A549 (cell line): Measurements from ENCODE around the gene SH3PXD2B.

Experiments used
- CHD2 ChIP-seq: fragments of 150-350 bp; IDR thresholded peaks from 2 replicates; pipeline ENCODE4 v1.6.1; 2014; ENCODE audit warnings: low read length; ENCODE audit not compliant: partially characterized antibody
- ESRRA ChIP-seq: fragments of 150-350 bp; IDR thresholded peaks from 2 replicates; pipeline ENCODE4 v1.6.1; 2014; ENCODE audit warnings: mild to moderate bottlenecking, low read length, borderline replicate concordance
- POLR2A ChIP-seq: IDR thresholded peaks from 2 replicates; pipeline ENCODE4 v1.6.1; 2012; ENCODE audit warnings: mild to moderate bottlenecking, low read length
- RFX5 ChIP-seq: fragments of 450-650 bp; IDR thresholded peaks from 2 replicates; pipeline ENCODE4 v1.7.1; 2014; ENCODE audit warnings: antibody characterized with exemption, mild to moderate bottlenecking, moderate library complexity
- SMC3 ChIP-seq: fragments of >200 bp; sonication (Bioruptor Twin); formaldehyde crosslinking; IDR thresholded peaks from 3 replicates; pipeline ENCODE4 v1.6.1; 2018; ENCODE audit warnings: inconsistent platforms
- SREBF2 ChIP-seq: fragments of 450-650 bp; IDR thresholded peaks from 2 replicates; pipeline ENCODE4 v1.6.1; 2014; ENCODE audit warnings: mild to moderate bottlenecking, moderate library complexity
- TF ChIP-seq, protein P1 (sequence below): fragments of >200 bp; sonication (Bioruptor Twin); formaldehyde crosslinking; IDR thresholded peaks from 3 replicates; pipeline ENCODE4 v1.5.1; 2016
- TF ChIP-seq, protein P2 (sequence below): IDR thresholded peaks from 2 replicates; pipeline ENCODE4 v1.6.1; 2012

DNA sequence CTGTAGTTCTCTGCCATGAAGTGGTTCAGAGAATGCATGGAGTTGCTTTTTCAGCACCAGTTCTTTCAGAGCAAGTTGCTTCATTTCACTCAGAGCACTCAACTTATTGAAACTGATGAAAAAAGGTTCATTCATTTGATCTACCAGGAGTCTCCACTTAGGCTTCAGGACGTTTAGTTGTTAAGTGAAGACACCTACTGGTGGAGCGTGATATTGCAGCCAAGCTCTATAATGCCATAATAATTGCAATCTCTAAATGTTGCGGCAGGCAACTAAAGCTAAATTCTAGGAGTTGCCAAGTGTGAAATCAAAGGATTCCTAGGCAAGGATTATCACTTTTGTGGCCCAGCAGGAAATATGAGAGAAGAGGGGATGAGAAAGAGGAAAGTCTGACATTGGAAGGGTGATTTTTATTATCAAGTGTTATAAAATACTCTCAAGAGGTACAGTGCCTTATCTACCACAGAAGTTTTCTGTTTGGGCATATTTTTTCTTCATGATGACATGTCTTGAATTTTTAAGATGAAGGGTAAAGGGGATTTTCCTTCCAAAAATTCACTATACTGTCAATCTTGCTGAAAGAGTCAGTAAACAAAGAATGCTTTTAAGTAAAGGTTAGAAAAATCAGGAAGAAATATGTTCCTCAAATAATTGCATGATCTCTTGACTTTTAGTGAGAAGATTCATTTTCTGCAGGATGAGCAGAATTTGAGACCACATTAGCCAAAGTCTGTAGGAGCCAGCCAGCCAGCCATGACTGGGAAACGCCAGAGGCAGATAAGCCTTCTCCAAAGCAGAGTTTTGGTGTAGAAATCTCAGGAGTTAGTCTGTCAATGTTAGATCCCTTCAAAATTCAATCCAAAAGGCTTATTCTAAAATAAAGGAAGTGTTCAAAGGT lies 83.4 kb downstream of the SH3PXD2B start:
- TF ChIP-seq, protein P1, sequence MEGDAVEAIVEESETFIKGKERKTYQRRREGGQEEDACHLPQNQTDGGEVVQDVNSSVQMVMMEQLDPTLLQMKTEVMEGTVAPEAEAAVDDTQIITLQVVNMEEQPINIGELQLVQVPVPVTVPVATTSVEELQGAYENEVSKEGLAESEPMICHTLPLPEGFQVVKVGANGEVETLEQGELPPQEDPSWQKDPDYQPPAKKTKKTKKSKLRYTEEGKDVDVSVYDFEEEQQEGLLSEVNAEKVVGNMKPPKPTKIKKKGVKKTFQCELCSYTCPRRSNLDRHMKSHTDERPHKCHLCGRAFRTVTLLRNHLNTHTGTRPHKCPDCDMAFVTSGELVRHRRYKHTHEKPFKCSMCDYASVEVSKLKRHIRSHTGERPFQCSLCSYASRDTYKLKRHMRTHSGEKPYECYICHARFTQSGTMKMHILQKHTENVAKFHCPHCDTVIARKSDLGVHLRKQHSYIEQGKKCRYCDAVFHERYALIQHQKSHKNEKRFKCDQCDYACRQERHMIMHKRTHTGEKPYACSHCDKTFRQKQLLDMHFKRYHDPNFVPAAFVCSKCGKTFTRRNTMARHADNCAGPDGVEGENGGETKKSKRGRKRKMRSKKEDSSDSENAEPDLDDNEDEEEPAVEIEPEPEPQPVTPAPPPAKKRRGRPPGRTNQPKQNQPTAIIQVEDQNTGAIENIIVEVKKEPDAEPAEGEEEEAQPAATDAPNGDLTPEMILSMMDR = peak; percentile 44
- TF ChIP-seq CHD2 (no peak), POLR2A (no peak), RFX5 (no peak), SREBF2 (no peak), ESRRA (no peak), SMC3 (0 out of 3 replicates have a peak, but pooled peaks have one; percentile 16)
- TF ChIP-seq, protein P2, sequence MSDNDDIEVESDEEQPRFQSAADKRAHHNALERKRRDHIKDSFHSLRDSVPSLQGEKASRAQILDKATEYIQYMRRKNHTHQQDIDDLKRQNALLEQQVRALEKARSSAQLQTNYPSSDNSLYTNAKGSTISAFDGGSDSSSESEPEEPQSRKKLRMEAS = no peak
